HG02642 (cell line): ENCODE data around the gene PGLYRP2.

ENCODE experiments used
- ATAC-seq: cut with Tn5 transposase; IDR thresholded peaks from one replicate; pipeline ENCODE4 v1.9.1; 2021; ENCODE audit warnings: mild to moderate bottlenecking; ENCODE audit not compliant: unreplicated experiment, poor library complexity

Gene PGLYRP2

DNA sequence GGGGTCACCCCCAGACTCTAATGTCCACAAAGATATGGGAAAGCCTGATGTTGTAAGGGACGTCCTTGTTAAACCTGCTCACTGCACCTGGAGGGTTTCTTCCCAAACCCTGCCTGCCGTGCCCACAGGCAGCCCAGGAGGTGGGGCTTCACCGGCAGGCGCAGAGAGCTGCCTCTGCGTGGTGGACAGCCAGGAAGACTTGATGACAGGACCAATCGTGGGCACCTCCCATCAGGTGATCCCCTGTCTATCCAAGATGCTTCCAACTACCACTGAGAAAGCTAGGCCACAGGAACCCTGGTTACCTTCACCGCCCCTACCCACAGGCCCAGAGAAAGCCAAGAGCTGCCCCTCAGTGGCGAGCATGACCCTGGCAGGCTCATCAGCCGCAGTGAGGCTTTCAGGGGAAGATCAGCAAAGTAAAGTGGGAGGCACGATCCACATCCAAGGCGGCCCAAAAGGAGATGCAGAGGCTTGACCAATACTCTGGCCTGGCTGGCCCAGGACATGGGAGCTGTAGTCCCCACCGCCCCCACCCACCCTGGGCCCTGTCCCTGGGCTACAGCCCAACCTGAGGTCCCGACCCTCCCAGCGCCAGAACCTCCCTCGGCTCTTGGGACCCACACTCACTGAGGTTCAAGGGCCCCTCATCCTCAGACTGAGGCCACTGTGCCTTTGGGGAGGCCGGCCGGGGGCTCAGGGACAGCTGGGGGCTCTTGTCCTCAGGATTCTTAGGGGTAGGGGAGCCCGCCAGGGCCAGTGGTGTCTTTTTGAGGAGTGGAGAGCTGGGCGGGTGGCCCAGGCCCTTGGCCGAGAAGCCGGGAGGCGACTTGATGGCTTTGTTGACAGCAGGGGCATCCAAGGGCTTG, 50.1 kb downstream of the PGLYRP2 start:
- ATAC-seq = no peak

- no peak for ATAC-seq
Measured at GRCh38 chr19:15427991-15428471, 51.3 kb downstream of the PGLYRP2 start.

GRCh38 chr19:15427350-15427700, 52.0 kb downstream of the PGLYRP2 start:
- ATAC-seq = no peak

DNA sequence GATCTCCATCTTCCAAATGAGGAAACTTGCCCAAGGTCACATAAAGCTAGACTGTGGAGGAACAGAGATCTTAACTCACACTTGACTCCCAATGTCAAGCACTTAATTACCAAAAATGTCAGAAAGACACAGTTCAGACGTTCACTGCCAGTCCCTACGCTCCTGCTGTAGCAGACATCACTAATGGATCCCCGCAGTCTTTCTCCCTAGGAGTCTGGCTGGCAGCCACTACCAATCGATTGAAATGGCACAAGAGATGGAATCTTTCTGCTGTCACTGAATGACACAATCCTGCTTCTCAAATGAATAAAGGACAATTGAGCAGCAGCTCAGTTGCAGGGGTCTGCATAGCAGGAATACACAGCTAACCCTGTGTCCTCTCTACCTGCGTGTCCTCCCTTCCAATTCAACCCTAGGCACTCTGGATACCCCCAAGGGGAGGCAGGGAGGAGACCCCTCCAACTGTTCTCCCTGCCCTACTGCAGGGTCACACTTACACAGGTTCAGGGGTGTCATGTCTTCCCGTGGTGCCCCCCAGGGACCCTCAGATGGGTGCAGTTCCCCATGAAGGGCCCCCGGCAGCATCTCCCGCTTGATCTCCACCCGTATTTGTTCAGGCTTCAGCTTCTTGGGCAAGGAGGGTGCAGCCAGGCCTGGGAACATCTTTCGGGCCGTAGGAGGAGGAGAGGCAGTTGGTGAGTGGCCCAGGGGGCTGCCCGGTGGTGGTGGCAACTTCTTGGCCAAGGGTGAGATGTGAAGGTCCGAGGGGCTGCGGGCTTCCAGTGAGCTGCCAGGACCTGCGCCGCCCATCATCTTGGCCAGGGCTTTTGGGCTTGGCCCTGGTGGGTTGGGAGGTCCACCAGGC, 52.6 kb downstream of the PGLYRP2 start:
- ATAC-seq = no peak

- no peak for ATAC-seq
Measured at GRCh38 chr19:15425321-15425950, 53.9 kb downstream of the PGLYRP2 start.

- ATAC-seq = no peak
Measured at GRCh38 chr19:15424692-15425272, 54.5 kb downstream of the PGLYRP2 start.

GRCh38 chr19:15424121-15424520, 55.2 kb downstream of the PGLYRP2 start:
- ATAC-seq = no peak

DNA sequence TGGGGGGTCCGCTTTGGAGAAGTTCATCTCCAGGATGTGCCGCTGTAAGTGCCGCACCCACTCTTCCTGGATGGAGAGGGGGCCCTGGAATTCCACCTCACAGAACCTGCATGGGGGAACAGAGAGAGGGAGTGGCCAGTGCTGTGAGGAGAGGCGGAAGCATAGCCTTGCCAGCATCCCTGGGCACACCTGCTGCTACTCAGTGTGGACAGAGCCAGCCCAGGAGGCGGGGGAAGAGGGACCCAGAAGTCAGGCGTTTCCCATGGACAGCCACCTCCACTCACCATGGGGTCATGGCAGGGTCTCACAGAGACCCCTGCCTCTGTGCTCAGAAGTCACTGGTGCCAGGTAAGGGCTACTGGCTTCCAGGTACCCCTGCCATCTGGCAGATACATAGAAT, 56.2 kb downstream of the PGLYRP2 start:
- no peak for ATAC-seq

DNA sequence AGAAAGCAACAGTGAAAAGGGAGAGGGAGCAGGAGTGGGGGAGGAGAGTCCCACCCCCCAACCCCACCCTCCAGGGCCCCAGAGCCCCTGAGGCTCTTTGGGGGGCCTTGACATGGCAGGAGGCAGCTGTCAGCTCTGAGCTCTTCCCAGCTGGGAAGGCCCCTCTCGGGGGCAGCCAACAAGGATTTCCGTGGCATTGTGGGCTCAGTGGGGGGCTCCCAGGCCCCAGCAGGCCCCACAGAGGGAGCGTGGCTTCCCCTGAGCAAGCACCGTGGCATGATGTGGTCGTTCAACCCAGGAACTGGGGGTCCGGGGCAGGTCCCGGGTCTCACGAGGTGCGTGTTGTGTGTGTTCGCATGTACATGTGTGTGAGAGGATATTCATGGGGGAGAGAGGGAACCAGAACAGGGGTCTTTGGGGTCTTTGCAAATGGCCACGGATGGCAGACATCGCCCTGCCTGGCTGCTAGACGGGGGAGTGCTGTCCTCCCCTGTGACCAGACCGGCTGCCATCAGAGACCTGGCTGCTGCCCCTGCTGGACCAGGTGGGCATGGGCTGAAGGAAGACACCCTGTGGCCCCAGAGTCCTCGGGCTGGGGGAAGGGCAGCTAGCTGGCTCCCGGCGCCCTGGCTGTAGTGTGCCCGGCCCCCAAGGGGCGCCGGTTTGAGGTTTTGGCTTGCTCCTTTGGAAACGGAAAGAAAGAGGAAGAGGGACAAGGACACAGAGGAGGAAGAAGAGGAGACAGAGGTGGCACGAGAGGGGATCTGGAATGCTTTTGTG, 56.8 kb downstream of the PGLYRP2 start:
- no peak for ATAC-seq

DNA sequence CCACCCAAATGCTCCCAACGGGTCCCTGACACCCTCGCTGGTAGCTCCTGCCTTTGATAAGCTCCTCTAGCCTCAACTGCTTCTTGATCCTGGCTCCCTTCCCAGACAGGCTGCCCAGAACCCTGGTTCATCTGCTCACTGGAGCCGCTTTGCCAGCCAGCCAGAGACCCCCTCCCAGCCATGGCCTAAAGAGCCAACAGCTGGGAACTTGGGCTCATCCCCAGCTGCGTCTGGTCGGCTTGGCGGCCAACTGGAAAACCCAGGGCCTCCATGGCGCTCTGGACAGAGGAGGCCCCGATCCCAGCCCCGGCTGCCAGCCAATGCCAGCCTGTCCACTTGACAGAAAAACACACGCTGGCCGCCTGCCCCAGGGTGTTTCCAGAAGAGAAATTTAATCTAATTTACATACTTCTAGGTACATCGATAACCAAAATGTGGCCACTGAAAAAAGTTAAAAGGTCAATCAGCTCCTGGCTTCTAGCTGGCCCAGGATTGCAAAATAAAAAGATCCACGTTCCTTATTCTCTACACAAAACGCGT, 57.5 kb downstream of the PGLYRP2 start:
- ATAC-seq = no peak

DNA sequence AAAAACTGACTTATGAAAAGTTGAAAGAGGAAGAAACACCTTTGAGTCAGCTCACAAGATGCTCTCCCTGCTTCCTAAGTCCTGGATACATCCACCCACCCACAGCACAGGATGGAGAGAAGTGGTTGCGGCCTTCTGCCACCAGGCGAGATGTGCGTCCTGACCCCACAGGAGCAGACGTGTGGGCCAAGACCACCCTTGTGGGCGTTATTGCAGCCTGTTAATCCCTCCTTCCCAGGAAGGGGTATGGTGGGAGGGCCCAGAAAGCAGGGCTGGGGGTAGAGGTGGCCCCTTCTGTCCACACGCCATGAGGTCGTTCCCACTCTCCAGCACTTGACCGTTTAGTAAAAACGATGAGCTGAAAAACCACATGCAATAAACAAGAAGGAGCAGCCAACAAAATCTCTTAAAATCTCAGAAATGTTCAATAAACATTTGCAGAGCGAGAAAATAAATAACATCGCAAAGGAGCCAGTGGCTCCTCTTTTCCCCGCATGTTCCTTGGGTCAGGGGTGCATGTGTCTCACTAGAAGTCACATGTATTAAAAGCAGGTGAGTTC, 58.1 kb downstream of the PGLYRP2 start:
- no peak for ATAC-seq

- no peak for ATAC-seq
Measured at GRCh38 chr19:15419413-15420025, 59.8 kb downstream of the PGLYRP2 start.
